Sigmoid colon (tissue), 7 donors: ENCODE results near the gene RARS2. TPM values are rescaled to one million over a fixed set of nuclear protein-coding genes. Genes with fewer than 3 reads are reported as not detected.
"Not testable (repeated sequence)": the region's sequence is repeated elsewhere in the genome, so short reads cannot be mapped to it uniquely, and the experiment has no call there.

Source experiments
- DNase-seq: peaks from one replicate; pipeline ENCODE4 v3.0.0-alpha.2; 2019
- H3K27ac ChIP-seq, 4 donors: fragments of 200-600 bp; sonication (generic); one replicate each; pipeline ENCODE4 v1.5.1; 2016 to 2019; ENCODE audit warnings: mild to moderate bottlenecking in 1 of 4
- H3K27me3 ChIP-seq, 3 donors: fragments of 200-600 bp; sonication (generic); one replicate each; pipeline ENCODE4 v1.5.1; 2019; ENCODE audit warnings: mild to moderate bottlenecking in 1 of 3
- H3K36me3 ChIP-seq, 4 donors: fragments of 200-600 bp; sonication (generic); one replicate each; pipeline ENCODE4 v1.5.1; 2016 to 2019
- H3K4me1 ChIP-seq, 4 donors: fragments of 200-600 bp; sonication (generic); one replicate each; pipeline ENCODE4 v1.5.1; 2017 to 2019
- H3K4me3 ChIP-seq, 4 donors: fragments of 200-600 bp; sonication (generic); one replicate each; pipeline ENCODE4 v1.5.1; 2017 to 2019; ENCODE audit warnings: mild to moderate bottlenecking in 2 of 4, moderate library complexity in 1 of 4
- H3K9me3 ChIP-seq, 4 donors: fragments of 200-600 bp in 3 of 4; sonication (generic) in 3 of 4; one replicate each; pipeline versions ENCODE4 v1.5.1 to v1.6.1; 2013 to 2019
- EP300 ChIP-seq, 4 donors: sonication (generic); formaldehyde crosslinking; IDR thresholded peaks; one replicate each; pipeline ENCODE4 v1.6.1; 2017; ENCODE audit warnings: antibody characterized with exemption in 4 of 4
- POLR2A ChIP-seq, 2 donors: fragments of 450-650 bp; IDR thresholded peaks; one replicate each; pipeline ENCODE4 v1.6.1; 2016; ENCODE audit warnings: antibody characterized with exemption in 2 of 2, mild to moderate bottlenecking in 2 of 2, moderate library complexity in 2 of 2
- POLR2AphosphoS5 ChIP-seq, 4 donors: sonication (generic); formaldehyde crosslinking; IDR thresholded peaks; one replicate each; pipeline ENCODE4 v1.6.1; 2017; ENCODE audit warnings: antibody characterized with exemption in 4 of 4
- WGBS, 2 donors: extraction: QIAGEN DNeasy Blood & Tissue Kit; methylation state at CpG; one replicate each; pipeline ENCODE4 v1.1.7; 2013; 5-methylcytosine and 5-hydroxymethylcytosine counted together
- intact Hi-C: fragments of 100-400 bp; cut with DNase I; formaldehyde crosslinking; loops from one replicate; pipeline ENCODE4 v1.15.1; 2023
- polyA plus RNA-seq, 3 donors: library from polyadenylated mRNA; stranded (reverse); fragments of 200-250 nt; gene quantifications; one replicate each; pipeline ENCODE4 v1.2.3, GENCODE V29; 2013
- total RNA-seq, 4 donors: library from RNA; depleted of rRNA; stranded (reverse); fragments of >200 nt; gene quantifications; one replicate each; pipeline ENCODE4 v1.1.0, GENCODE V29; 2016
- TF ChIP-seq, protein P1 (sequence below), 4 experiments: fragments of 450-650 bp in 3 of 4; fragments of 200-600 bp in 1 of 4; IDR thresholded peaks; one replicate each; pipeline ENCODE4 v1.5.1; 2016 to 2019; ENCODE audit warnings: antibody characterized with exemption in 4 of 4, mild to moderate bottlenecking in 3 of 4, moderate library complexity in 2 of 4
- donor health status: healthy with polysubstance abuse.
- donor health status: Bipolar disorder and iron deficiency.
- donor health status: healthy.

RARS2 gene
- total and polyA plus RNA-seq, 7 donors, result 18.3 to 34.2 (median 20.7) TPM

DNA sequence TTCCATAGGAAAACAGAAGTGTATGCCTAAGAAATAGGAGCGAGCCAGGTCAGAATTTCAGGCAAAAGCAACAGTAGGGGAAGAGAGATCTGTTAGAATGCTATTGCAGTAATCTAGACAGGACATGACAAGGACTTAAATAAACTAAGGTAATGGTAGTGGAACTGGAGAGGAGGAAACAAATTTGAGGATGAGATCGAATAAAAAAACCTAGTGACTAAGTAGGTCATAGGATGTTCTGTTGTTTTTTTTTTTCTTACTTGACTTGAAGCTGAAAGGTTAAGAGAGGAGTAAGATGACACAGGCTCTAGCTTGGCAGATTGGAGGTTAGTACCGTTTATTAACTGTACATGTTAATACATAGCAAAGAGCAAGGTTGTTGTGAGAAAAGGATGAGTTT lies 28.7 kb upstream of the RARS2 start:
- no peak overlapping the region for H3K27ac ChIP-seq
- no peaks in the 10 kb centered on the region for H3K9me3 ChIP-seq
- no peaks in the 10 kb centered on the region for H3K27me3 ChIP-seq
- TF ChIP-seq POLR2AphosphoS5 (IDR thresholded peaks at IDR 0.05) (no peak), EP300 (IDR thresholded peaks at IDR 0.05) (no peak), POLR2A (IDR thresholded peaks at IDR 0.05) (no peak)
- TF ChIP-seq, protein P1, sequence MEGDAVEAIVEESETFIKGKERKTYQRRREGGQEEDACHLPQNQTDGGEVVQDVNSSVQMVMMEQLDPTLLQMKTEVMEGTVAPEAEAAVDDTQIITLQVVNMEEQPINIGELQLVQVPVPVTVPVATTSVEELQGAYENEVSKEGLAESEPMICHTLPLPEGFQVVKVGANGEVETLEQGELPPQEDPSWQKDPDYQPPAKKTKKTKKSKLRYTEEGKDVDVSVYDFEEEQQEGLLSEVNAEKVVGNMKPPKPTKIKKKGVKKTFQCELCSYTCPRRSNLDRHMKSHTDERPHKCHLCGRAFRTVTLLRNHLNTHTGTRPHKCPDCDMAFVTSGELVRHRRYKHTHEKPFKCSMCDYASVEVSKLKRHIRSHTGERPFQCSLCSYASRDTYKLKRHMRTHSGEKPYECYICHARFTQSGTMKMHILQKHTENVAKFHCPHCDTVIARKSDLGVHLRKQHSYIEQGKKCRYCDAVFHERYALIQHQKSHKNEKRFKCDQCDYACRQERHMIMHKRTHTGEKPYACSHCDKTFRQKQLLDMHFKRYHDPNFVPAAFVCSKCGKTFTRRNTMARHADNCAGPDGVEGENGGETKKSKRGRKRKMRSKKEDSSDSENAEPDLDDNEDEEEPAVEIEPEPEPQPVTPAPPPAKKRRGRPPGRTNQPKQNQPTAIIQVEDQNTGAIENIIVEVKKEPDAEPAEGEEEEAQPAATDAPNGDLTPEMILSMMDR (IDR thresholded peaks at IDR 0.05), result no peak
- no peaks in the 10 kb centered on the region for H3K4me1 ChIP-seq
- H3K36me3 ChIP-seq, result peaks cover 0 to 46% (median 7%) of the 10 kb centered on the region in 4 donors
- no peak overlapping the region for H3K4me3 ChIP-seq
- DNase-seq, result no peak
- WGBS, 2 donors, result 93% methylated on average over 3 of the region's 3 CpGs
- intact Hi-C loops, result no loop called here

DNA sequence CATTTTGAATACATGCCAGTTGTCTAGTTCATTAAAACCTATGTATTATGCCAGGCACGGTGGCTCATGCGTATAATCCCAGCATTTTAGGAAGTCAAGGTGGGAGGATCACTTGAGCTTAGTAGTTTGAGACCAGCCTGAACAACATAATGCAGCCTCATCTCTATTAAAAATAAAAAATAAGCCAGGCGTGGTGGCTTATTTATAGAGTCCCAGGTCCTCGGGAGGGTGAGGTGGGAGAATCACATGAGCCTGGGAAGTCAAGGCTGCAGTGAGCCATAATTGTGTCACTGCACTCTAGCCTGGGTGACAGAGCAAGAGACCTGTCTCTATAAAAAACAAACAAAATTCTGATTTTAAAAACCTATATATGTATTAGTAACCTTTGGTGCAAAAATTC lies 27.6 kb upstream of the RARS2 start:
- no peaks in the 10 kb centered on the region for H3K27me3 ChIP-seq
- WGBS, 2 donors, result 96% methylated on average over 4 of the region's 4 CpGs
- intact Hi-C loops, result no loop called here
- H3K36me3 ChIP-seq, result peaks cover 0 to 50% (median 16%) of the 10 kb centered on the region in 4 donors
- no peaks in the 10 kb centered on the region for H3K4me1 ChIP-seq
- H3K9me3 ChIP-seq, result no peaks in the 10 kb centered on the region
- no peak for DNase-seq
- H3K27ac ChIP-seq, result no peak overlapping the region
- H3K4me3 ChIP-seq, result no peak overlapping the region
- TF ChIP-seq EP300 (IDR thresholded peaks at IDR 0.05), result no peak

DNA sequence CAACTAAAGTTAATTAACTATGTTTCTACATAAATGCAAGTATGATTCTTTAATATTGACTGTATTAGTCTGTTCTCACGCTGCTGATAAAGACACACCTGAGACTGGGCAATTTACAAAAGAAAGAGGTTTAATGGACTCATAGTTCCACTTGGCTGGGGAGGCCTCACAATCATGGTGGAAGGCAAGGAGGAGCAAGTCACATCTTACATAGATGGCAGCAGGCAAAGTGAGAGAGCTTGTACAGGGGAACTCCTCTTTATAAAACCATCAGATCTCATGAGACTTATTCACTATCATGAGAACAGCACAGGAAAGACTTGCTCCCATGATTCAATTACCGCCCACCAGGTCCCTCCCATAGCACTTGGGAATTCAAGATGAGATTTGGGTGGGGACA lies 23.2 kb upstream of the RARS2 start:
- 96 to 98% methylated on average over 2 of the region's 2 CpGs for WGBS, 2 donors
- H3K36me3 ChIP-seq, result peaks cover 0 to 64% (median 25%) of the 10 kb centered on the region in 4 donors

DNA sequence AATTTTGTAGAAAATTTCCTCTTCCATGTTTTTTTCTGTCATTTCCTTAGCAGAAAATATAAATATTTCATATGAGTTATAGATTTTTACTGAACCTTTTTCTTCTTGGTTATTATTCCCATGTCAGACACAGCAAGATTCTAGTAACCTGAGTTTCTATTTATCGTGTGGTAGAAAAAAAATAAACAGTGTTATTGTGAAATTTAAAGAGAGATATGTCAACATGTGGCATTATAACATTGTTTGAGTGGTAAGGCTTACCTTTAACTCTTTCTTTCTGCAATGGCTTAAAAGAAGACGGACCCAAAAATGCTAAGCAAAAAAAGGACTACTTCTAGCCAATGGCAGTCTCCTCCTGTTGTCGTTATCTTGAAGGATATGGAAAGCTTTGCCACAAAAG lies 19.0 kb upstream of the RARS2 start:
- no peaks in the 10 kb centered on the region for H3K27me3 ChIP-seq
- 92 to 94% methylated on average over 3 of the region's 3 CpGs for WGBS, 2 donors
- H3K36me3 ChIP-seq, result peaks cover 0 to 75% (median 26%) of the 10 kb centered on the region in 4 donors
- DNase-seq, result no peak
- no peaks in the 10 kb centered on the region for H3K4me1 ChIP-seq
- no peak overlapping the region for H3K27ac ChIP-seq
- TF ChIP-seq POLR2A (IDR thresholded peaks at IDR 0.05), result no peak
- TF ChIP-seq, protein P1 (IDR thresholded peaks at IDR 0.05), result no peak
- no peak for TF ChIP-seq EP300 (IDR thresholded peaks at IDR 0.05)
- no peak for TF ChIP-seq POLR2AphosphoS5 (IDR thresholded peaks at IDR 0.05)
- intact Hi-C loops, result no loop called here
- no peaks in the 10 kb centered on the region for H3K9me3 ChIP-seq
- no peak overlapping the region for H3K4me3 ChIP-seq

More for the DNA sequence above, 23.2 kb upstream of the RARS2 start:
- H3K27me3 ChIP-seq, H3K27ac ChIP-seq, intact Hi-C loops, DNase-seq, H3K9me3 ChIP-seq, H3K4me1 ChIP-seq, H3K4me3 ChIP-seq: not testable (repeated sequence)

DNA sequence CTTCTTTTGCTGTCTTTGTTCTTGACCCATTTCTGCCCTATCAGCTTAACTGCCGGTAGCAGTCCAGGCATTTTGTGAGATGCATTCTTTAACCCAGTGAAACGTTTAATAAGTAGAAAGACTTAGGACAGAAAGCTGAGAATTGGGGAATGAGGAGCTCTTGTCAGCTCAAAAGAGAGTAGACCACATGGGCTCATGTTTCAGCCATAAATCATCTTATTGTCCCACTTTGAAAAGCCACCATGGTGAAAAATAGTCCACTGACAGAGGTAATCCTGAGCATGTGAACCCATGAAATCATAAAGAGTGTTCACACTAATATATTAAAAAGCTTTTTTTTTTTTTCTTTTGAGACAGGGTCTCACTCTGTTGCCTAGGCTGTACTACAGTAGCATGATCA lies 16.4 kb upstream of the RARS2 start:
- H3K36me3 ChIP-seq, result peaks cover 0 to 62% (median 12%) of the 10 kb centered on the region in 4 donors
- WGBS, 2 donors, result 90 to 93% methylated on average over 2 of the region's 2 CpGs
- no peaks in the 10 kb centered on the region for H3K4me1 ChIP-seq
- DNase-seq, result no peak
- no peaks in the 10 kb centered on the region for H3K9me3 ChIP-seq
- TF ChIP-seq EP300 (IDR thresholded peaks at IDR 0.05), result no peak
- TF ChIP-seq POLR2A (IDR thresholded peaks at IDR 0.05), result no peak
- TF ChIP-seq, protein P1 (IDR thresholded peaks at IDR 0.05), result no peak
- no peak for TF ChIP-seq POLR2AphosphoS5 (IDR thresholded peaks at IDR 0.05)
- intact Hi-C loops, result no loop called here
- H3K4me3 ChIP-seq, result no peak overlapping the region
- no peak overlapping the region for H3K27ac ChIP-seq
- H3K27me3 ChIP-seq, result no peaks in the 10 kb centered on the region

DNA sequence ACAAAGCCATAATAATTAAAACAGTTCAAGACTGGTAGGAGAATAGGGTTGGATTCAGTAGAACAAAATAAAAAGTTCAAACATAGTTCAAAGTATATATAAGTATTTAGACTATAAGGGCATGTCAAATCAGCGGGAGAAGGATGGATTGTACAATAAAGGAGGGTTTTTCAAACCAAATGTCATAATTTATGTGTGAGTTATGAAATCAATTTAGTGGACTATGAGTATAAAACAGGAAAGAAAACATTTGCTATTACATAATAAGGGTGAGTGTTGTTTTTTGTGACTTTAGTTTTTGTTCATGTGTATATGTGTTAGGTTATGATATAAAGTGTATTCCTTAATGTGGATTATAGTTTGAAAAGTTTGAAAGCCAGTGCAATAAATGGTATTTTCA lies 10.8 kb upstream of the RARS2 start:
- intact Hi-C loops, result no loop called here
- no peaks in the 10 kb centered on the region for H3K27me3 ChIP-seq
- TF ChIP-seq POLR2AphosphoS5 (IDR thresholded peaks at IDR 0.05) (no peak), EP300 (IDR thresholded peaks at IDR 0.05) (no peak), POLR2A (IDR thresholded peaks at IDR 0.05) (no peak)
- TF ChIP-seq, protein P1 (IDR thresholded peaks at IDR 0.05), result no peak

More for the DNA sequence above, 10.8 kb upstream of the RARS2 start:
- Histone ChIP-seq H3K27ac (no peak overlapping the region), H3K4me3 (no peak overlapping the region), H3K9me3 (no peaks in the 10 kb centered on the region), H3K4me1 (no peaks in the 10 kb centered on the region), H3K36me3 (peaks cover 0 to 29% (median 1%) of the 10 kb centered on the region in 4 donors)
- WGBS, 2 donors, result 86 to 90% methylated on average over 1 of the region's 1 CpG
- no peak for DNase-seq
